ENCODE data around the gene SSMEM1.
A peak's percentile ranks its signal among the peaks of the same experiment; 100 is the strongest.
"Not testable (repeated sequence)": the region's sequence is repeated elsewhere in the genome, so short reads cannot be mapped to it uniquely, and the experiment has no call there.

The SSMEM1 gene, protein sequence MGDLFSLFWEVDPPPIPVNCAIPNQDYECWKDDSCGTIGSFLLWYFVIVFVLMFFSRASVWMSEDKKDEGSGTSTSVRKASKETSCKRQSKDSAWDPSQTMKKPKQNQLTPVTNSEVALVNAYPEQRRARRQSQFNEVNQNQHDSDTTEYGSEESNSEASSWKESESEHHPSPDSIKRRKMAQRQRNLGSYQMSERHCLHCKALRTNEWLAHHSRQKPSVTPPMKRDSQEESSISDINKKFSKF

GRCh38 chr7:130207642-130208041 is at the start of gene SSMEM1:
Gene SSMEM1, plus strand, starts transcription at chr7:130207860. Its CDS starts 51 bp downstream, at chr7:130207911.
- no peak for DNase-seq

DNA sequence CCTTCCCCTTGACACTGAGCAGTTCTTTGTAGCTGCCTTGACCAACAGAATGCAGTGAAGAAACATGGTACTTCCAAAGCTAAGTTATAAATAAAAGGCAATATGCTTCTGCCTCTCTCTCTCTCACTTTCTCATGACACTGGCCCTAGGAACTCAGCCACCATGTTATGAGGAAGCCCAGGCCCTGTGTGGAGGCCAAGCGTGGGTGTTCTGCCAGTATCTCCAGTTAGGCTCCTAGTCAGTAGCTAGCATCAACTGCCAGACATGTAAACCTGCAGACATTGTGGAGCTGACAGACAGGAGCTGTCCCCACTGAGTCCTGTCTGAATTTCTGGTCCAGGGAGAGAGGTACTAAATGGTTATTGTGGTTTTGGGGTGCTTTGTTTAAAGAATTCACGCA is 47.6 kb upstream of the SSMEM1 start:
- DNase-seq, result no peak

DNA sequence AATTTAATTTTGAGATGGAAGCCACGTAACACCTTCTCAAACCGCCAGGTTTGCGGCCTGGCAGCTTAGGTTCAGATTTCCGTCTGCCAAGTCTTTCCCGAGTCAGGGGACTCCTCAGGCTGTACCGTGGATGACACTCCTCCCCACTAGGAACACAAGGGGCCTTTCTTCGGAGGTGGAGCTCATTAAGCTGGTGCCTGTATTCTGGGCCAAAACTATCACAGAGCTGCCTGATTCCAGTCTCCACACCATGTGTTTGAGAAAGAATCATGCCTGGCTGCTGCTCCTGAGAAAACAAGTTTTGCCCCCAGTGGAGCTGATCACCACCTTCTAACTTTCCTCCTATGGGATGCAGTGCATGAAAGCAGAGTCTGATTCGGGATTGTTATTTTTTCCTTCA is 47.2 kb upstream of the SSMEM1 start:
- no peak for DNase-seq

GRCh38 chr7:130162196-130162595 is 45.5 kb upstream of the SSMEM1 start:
- DNase-seq, result no peak

DNA sequence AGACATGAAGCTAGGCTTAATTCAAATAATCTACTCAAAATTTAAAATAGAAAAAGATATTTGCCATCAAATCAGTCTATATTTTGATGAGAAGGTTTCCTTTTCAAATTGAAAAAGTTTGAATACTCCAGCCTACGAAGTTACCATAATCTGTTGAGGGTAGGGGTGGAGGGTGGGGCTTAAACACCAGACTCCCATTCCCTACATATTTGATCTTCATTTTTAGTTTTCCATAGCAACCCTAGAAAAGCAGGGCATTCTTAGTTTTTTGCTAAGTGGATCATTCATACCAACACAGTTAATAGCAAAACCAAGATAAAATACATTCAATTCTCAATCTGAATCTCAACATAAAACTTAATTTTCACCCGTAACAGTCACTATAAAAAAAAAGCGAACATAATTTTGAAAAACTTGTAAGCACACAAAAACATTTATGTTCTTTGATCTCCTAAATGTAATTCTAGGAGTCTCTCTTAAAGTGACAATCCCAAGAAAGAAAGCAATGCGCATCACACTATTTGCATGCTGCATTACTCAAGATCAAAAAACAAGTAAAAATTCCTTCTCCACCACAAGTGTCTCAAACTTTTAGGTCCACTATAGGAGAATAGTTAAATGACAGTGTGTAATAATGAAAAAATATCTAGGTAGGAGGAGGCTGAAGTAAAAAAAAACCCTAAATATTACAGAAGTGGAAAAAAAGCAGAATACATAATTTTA is 33.3 kb upstream of the SSMEM1 start:
- DNase-seq, result no peak

DNA sequence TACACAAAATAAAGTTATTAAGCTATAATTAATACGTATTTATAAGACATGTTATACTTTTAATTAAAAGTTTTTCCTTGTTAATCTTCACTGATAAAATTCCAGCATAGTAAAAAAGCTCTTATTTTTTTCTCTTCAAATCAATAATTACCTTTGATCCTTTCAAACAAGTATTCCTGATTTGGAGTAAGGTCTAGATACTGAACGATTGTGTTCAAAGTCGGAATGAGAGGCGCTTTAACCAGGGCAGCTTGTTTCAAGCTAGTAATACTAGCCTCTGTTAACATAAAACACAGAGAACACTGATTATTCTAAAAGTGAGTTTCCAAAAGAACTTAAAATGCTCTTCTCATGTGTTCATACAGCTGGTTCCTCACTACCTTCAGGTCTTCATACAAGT is 29.4 kb upstream of the SSMEM1 start:
- DNase-seq, result no peak

DNA sequence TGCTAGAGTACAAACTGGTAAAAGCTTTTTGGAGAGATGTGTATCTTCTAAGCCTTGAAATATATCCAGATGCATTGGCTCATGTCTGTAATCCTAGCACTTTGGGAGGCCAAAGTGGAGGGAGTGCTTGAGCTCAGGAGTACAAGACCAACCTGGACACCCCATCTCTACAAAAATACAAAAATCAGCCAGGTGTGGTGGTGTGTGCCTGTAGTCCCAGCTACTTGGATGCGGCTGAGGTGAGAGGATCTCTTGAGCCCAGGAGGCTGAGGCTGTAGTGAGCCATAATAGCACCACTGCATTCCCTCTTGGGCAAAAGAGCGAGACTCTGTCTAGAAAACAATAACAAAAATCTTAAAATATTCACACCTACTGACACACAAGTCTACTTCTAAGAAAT is 28.0 kb upstream of the SSMEM1 start:
- DNase-seq, result no peak

DNA sequence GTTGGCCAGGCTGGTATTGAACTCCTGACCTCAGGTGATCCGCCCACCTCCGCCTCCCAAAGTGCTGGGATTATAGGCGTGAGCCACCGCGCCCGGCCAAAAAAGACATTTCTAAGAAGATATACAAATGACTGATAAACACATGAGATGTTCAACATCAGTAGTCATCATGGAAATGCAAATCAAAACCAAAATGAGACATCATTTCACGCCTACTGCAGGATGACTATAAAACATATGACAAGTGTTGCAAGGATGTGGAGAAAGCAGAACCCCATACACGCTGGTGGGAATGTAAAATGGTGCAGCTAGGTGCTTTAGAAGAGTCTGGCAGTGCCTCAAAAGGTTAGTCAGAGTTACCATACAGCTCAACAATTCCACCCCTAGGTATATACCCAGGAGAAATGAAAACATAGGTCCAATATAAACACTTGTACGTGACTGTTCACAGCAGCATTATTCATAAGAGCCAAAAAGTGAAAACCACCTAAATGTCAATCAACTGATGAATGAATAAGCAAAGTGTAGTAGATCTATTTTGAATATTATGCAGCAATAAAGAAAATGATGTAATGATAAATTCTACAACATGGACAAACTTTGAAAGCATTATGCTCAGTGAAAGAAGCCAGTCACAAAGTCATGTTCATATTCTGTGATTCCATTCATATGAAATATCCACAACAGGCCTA is 26.9 kb upstream of the SSMEM1 start:
- DNase-seq, result no peak

GRCh38 chr7:130181263-130181605 is 26.4 kb upstream of the SSMEM1 start:
- DNase-seq, result no peak

GRCh38 chr7:130182990-130183389 is 24.7 kb upstream of the SSMEM1 start:
- no peak for DNase-seq

- not testable (repeated sequence) for DNase-seq
These were observed 23.3 kb upstream of the SSMEM1 start for GRCh38 chr7:130184349-130184748.

DNA sequence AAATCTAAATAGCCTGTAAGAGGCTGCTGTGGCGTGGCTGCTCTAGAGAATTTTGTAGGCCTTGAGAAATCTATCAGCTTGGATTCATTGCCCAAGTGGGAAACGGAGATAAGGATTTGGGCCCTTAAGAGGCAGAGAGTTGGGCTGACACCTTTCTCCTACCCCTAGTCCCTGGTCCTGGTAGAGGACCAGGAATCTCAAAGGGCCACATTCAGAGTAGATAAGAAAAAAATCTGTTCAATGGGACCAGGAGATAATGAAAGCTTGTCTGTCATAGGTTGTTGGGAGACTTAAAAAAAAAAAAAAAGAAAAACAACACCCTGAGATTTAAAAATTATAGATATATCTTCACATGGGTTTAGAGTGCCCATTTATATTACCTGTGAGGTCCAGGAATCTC is 20.3 kb upstream of the SSMEM1 start:
- no peak for DNase-seq

GRCh38 chr7:130189343-130189742 is 18.3 kb upstream of the SSMEM1 start:
- DNase-seq, result no peak

DNA sequence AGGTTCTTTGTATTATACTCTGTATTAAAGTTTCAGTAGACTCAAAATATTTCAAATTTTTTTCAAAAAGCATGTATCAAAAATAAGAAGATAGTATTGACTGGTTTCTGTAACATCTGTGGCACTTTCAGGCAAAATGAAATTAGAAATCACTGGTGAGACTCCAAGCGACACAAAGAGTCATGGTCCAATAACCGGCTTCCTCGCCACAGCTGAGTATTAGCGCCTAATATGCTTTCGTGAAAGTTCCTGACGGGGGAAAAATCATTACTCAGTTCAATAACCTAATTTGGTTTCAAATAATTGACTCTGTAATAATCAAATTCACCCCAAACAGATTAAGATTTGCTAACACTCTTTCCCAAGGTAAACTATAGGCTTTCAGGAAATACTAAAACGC is 15.9 kb upstream of the SSMEM1 start:
- DNase-seq, result no peak

GRCh38 chr7:130195396-130195795 is 12.3 kb upstream of the SSMEM1 start:
- DNase-seq, result no peak

GRCh38 chr7:130196476-130196875 is 11.2 kb upstream of the SSMEM1 start:
- DNase-seq, result no peak

- no peak for DNase-seq
These were observed 10.6 kb upstream of the SSMEM1 start for GRCh38 chr7:130197094-130197493.

GRCh38 chr7:130201796-130202195 is 5.9 kb upstream of the SSMEM1 start:
- DNase-seq, result no peak

GRCh38 chr7:130205084-130205947 is 2.3 kb upstream of the SSMEM1 start, which contains the start of gene TMEM209:
Gene TMEM209, minus strand, starts transcription at chr7:130205406. Its CDS starts 31 bp downstream, at chr7:130205375.
- DNase-seq, result peak; percentile 92

- no peak for DNase-seq
These were observed 627 bp upstream of the SSMEM1 start for GRCh38 chr7:130207033-130207432.

DNA sequence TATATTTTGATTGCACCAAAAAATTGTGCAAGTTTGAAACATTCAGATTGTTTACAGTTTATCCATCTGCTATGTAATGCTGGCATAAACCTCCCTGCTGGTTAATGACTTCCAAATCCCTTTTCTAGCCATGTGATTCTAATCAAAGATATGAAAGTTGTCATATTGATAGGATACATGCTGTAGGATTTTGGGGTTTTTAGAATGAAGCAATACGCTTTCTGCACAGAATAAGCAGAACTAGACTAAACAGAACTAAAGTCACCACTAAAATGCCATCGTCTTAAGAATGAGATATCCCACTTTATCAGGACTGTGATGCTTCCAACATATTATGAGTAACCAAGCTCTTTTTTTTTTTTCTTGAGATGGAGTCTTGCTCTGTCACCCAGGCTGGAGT is 856 bp downstream of the SSMEM1 start:
- DNase-seq, result no peak

DNA sequence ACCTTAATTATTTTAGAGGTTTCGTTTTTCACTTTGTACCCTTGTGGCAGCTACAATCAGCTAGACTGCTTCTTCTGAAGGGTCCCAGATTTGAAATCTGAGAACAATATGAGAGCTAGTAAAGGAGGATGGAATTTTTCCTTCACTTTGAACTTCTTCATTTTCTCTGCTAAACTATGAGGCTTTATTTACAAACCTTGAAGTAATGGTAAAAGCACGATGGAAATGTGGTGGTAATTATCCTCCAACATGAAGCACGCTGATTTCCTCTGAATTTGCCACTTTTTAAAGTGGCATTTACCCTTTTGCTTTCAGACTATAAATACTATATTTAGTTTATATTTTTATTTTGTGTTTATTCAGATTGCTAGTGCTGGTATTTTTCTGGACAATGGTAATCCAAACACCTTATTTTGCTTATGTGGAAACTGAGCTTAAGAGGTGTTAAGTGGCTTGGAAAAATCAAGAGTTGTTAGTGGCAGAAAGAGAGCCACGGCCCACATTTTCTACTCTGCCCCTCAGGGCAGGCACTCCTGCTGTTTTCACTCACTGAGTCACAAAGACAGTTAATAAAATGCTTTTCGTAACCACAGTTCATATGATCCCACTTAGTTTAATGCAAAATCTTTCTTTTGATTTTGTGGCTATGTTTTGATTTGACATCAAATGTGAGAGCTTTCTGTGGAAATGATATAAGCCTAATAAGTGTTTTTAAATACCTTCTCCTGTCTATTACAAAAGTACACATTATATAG is 2.7 kb downstream of the SSMEM1 start:
- DNase-seq, result no peak

Data from activated gamma-delta T cell treated with Interleukin-2 at 50 U/mL for 16 hours (primary cell).